ENCODE measurements around the gene TBX21.

TBX21 gene

GRCh38 chr17:47721725-47722124 lies 11.3 kb upstream of the TBX21 start:
- Histone ChIP-seq H3K9me3 (ENCODE audit: insufficient read depth, low read length) (no peaks in the 10 kb centered on the region), H3K4me2 (ENCODE audit: low read depth, low read length, poor library complexity, severe bottlenecking) (no peak overlapping the region), H3K4me3 (ENCODE audit: insufficient read depth, low read length, poor library complexity, severe bottlenecking) (no peak overlapping the region), H3K9me2 (replicated peaks; ENCODE audit: insufficient read depth, low read length) (no peaks in the 10 kb centered on the region), H3K79me2 (ENCODE audit: insufficient read depth, low read length) (no peaks in the 10 kb centered on the region), H3K27me3 (ENCODE audit: low read length) (no peaks in the 10 kb centered on the region), H4K20me1 (ENCODE audit: low read depth, low read length) (no peaks in the 10 kb centered on the region), H3K36me3 (ENCODE audit: low read length) (no peaks in the 10 kb centered on the region), H3K27ac (ENCODE audit: low read depth, low read length) (no peak overlapping the region), H3K9ac (ENCODE audit: low read length) (no peak overlapping the region), H2AFZ (ENCODE audit: low read depth, low read length, severe bottlenecking) (no peak overlapping the region), H3F3A (ENCODE audit: insufficient read depth) (no peaks in the 10 kb centered on the region)
- no peak for TF ChIP-seq EZH2phosphoT487 (conservative IDR thresholded peaks at IDR 0.05; ENCODE audit: low read length)
- TF ChIP-seq, protein P1, sequence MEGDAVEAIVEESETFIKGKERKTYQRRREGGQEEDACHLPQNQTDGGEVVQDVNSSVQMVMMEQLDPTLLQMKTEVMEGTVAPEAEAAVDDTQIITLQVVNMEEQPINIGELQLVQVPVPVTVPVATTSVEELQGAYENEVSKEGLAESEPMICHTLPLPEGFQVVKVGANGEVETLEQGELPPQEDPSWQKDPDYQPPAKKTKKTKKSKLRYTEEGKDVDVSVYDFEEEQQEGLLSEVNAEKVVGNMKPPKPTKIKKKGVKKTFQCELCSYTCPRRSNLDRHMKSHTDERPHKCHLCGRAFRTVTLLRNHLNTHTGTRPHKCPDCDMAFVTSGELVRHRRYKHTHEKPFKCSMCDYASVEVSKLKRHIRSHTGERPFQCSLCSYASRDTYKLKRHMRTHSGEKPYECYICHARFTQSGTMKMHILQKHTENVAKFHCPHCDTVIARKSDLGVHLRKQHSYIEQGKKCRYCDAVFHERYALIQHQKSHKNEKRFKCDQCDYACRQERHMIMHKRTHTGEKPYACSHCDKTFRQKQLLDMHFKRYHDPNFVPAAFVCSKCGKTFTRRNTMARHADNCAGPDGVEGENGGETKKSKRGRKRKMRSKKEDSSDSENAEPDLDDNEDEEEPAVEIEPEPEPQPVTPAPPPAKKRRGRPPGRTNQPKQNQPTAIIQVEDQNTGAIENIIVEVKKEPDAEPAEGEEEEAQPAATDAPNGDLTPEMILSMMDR (IDR thresholded peaks at IDR 0.05; ENCODE audit: insufficient read depth, low read length, poor library complexity, severe bottlenecking), result no peak

DNA sequence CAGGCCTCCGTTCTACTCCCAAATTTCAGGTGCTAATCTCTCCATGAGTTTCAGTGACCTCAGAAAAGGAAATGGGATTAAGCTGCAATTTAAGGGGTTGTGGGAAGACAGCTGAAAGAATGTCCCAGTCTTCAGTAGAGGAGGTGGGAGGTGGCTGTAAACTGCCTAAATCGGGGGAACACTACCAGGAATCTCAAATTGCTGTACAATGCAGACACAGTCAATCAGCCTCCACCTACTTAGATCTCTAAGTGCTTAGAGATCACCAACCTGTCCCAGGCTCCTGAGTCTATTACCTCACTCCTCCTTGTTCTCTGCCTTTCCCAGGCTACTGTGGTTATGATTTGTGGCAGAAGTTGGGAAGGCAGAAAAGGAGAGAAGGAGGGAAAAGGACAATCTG lies 8.3 kb upstream of the TBX21 start:
- Histone ChIP-seq H3K4me3 (ENCODE audit: insufficient read depth, low read length, poor library complexity, severe bottlenecking) (no peak overlapping the region), H3F3A (ENCODE audit: insufficient read depth) (no peaks in the 10 kb centered on the region), H3K9me2 (replicated peaks; ENCODE audit: insufficient read depth, low read length) (no peaks in the 10 kb centered on the region), H3K36me3 (ENCODE audit: low read length) (no peaks in the 10 kb centered on the region), H3K9me3 (ENCODE audit: insufficient read depth, low read length) (no peaks in the 10 kb centered on the region), H3K27ac (ENCODE audit: low read depth, low read length) (no peak overlapping the region), H3K4me2 (ENCODE audit: low read depth, low read length, poor library complexity, severe bottlenecking) (no peak overlapping the region), H3K9ac (ENCODE audit: low read length) (no peak overlapping the region), H3K27me3 (ENCODE audit: low read length) (no peaks in the 10 kb centered on the region), H3K79me2 (ENCODE audit: insufficient read depth, low read length) (no peaks in the 10 kb centered on the region), H4K20me1 (ENCODE audit: low read depth, low read length) (no peaks in the 10 kb centered on the region), H2AFZ (ENCODE audit: low read depth, low read length, severe bottlenecking) (no peak overlapping the region)
- no peak for TF ChIP-seq EZH2phosphoT487 (conservative IDR thresholded peaks at IDR 0.05; ENCODE audit: low read length)
- TF ChIP-seq, protein P1 (IDR thresholded peaks at IDR 0.05; ENCODE audit: insufficient read depth, low read length, poor library complexity, severe bottlenecking), result no peak

- no peak for TF ChIP-seq EZH2phosphoT487 (conservative IDR thresholded peaks at IDR 0.05; ENCODE audit: low read length)
- TF ChIP-seq, protein P1 (IDR thresholded peaks at IDR 0.05; ENCODE audit: insufficient read depth, low read length, poor library complexity, severe bottlenecking), result no peak
- Histone ChIP-seq H3F3A (ENCODE audit: insufficient read depth) (no peaks in the 10 kb centered on the region), H3K27me3 (ENCODE audit: low read length) (no peaks in the 10 kb centered on the region), H3K4me2 (ENCODE audit: low read depth, low read length, poor library complexity, severe bottlenecking) (no peak overlapping the region), H3K9me2 (replicated peaks; ENCODE audit: insufficient read depth, low read length) (no peaks in the 10 kb centered on the region), H3K4me3 (ENCODE audit: insufficient read depth, low read length, poor library complexity, severe bottlenecking) (no peak overlapping the region), H3K36me3 (ENCODE audit: low read length) (no peaks in the 10 kb centered on the region), H3K9me3 (ENCODE audit: insufficient read depth, low read length) (no peaks in the 10 kb centered on the region), H3K9ac (ENCODE audit: low read length) (no peak overlapping the region), H4K20me1 (ENCODE audit: low read depth, low read length) (no peaks in the 10 kb centered on the region), H3K79me2 (ENCODE audit: insufficient read depth, low read length) (no peaks in the 10 kb centered on the region), H2AFZ (ENCODE audit: low read depth, low read length, severe bottlenecking) (no peak overlapping the region), H3K27ac (ENCODE audit: low read depth, low read length) (no peak overlapping the region)
These were observed 7.5 kb upstream of the TBX21 start for GRCh38 chr17:47725446-47726111.

All from SU-DHL-6 (cell line).